Measurements from ENCODE around the gene TRIML1. TPM values are rescaled to one million over a fixed set of nuclear protein-coding genes. Genes with fewer than 3 reads are reported as not detected.

The TRIML1 gene
- total RNA-seq = not detected

GRCh38 chr4:188139141-188139540, at the start of gene TRIML1:
TRIML1 (plus strand) TSS chr4:188139441; CDS start chr4:188139559, 118 bp downstream.
- intact Hi-C loops (cut with DNase I; ENCODE audit: low total_unique reads) = no loop called here
- WGBS, 2 donors (ENCODE audit: low coverage in 1 of 2) = 95% methylated on average over 3 of the region's 3 CpGs; no CpG with 5 or more reads in 1 of the 2 donors
- no peak within 1 kb of the TSS for H3K27ac ChIP-seq

GRCh38 chr4:188092824-188093223, 46.4 kb upstream of the TRIML1 start:
- no peaks in the 10 kb centered on the region for H3K9me3 ChIP-seq
- H3K27me3 ChIP-seq = no peaks in the 10 kb centered on the region
- no peak for TF ChIP-seq POLR2AphosphoS5 (IDR thresholded peaks at IDR 0.05)
- TF ChIP-seq EP300 (IDR thresholded peaks at IDR 0.05; ENCODE audit: low read depth) = no peak
- in situ Hi-C loops (cut with MboI; ENCODE audit: low pct_ligation_motif_present in 1 of 4, low pct_unique_long_range_greater_than_20kb in 1 of 4, low sequenced_read_pairs in 3 of 4) (no loop called here), intact Hi-C loops (cut with DNase I; ENCODE audit: low total_unique reads) (no loop called here)
- DNase-seq = no peak
- no peak overlapping the region for H3K27ac ChIP-seq
- no peaks in the 10 kb centered on the region for H3K36me3 ChIP-seq
- WGBS, 2 donors (ENCODE audit: low coverage in 1 of 2) = 88 to 89% methylated on average over 3 of the region's 3 CpGs
- no peak overlapping the region for H3K4me3 ChIP-seq
- H3K4me1 ChIP-seq = no peaks in the 10 kb centered on the region

More at GRCh38 chr4:188139141-188139540, at the start of gene TRIML1:
- Histone ChIP-seq H3K9me3 (no peaks in the 10 kb centered on the region), H3K27me3 (no peaks in the 10 kb centered on the region), H3K4me1 (no peaks in the 10 kb centered on the region), H3K4me3 (no peak within 1 kb of the TSS), H3K36me3 (no peaks in the 10 kb centered on the region)
- TF ChIP-seq, protein P1, sequence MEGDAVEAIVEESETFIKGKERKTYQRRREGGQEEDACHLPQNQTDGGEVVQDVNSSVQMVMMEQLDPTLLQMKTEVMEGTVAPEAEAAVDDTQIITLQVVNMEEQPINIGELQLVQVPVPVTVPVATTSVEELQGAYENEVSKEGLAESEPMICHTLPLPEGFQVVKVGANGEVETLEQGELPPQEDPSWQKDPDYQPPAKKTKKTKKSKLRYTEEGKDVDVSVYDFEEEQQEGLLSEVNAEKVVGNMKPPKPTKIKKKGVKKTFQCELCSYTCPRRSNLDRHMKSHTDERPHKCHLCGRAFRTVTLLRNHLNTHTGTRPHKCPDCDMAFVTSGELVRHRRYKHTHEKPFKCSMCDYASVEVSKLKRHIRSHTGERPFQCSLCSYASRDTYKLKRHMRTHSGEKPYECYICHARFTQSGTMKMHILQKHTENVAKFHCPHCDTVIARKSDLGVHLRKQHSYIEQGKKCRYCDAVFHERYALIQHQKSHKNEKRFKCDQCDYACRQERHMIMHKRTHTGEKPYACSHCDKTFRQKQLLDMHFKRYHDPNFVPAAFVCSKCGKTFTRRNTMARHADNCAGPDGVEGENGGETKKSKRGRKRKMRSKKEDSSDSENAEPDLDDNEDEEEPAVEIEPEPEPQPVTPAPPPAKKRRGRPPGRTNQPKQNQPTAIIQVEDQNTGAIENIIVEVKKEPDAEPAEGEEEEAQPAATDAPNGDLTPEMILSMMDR (IDR thresholded peaks at IDR 0.05) = no peak
- TF ChIP-seq POLR2A (IDR thresholded peaks at IDR 0.05) (no peak), POLR2AphosphoS5 (IDR thresholded peaks at IDR 0.05) (no peak), EP300 (IDR thresholded peaks at IDR 0.05; ENCODE audit: low read depth) (no peak)
- in situ Hi-C loops (cut with MboI; ENCODE audit: low pct_ligation_motif_present in 1 of 4, low pct_unique_long_range_greater_than_20kb in 1 of 4, low sequenced_read_pairs in 3 of 4) = no loop called here
- no peak for DNase-seq

DNA sequence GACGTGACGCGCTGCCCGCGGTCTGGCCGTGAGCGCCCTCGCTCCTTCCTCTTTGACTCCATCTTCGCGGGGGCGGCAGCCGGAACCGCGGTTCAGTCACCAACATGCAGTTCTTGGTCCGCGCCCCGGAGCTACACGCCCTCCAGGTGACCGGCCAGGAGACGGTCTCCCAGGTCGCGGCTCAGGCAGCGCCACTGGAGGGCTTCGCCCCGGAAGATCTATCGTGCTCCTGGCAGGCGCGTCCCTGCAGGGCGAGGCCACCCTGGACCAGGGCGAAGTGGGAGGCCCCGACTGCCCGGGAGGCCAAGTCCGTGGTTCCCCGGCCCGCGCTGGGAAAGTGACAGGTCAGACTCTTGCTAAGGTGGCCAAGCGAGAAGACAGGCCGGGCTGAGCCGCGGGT, 32.8 kb upstream of the TRIML1 start:
- H3K9me3 ChIP-seq = no peaks in the 10 kb centered on the region
- no peak for TF ChIP-seq POLR2AphosphoS5 (IDR thresholded peaks at IDR 0.05)
- TF ChIP-seq, protein P1 (IDR thresholded peaks at IDR 0.05) = no peak
- no peak for TF ChIP-seq EP300 (IDR thresholded peaks at IDR 0.05; ENCODE audit: low read depth)
- TF ChIP-seq POLR2A (IDR thresholded peaks at IDR 0.05) = no peak
- no peak overlapping the region for H3K4me3 ChIP-seq
- no peak for DNase-seq
- intact Hi-C loops (cut with DNase I; ENCODE audit: low total_unique reads) = no loop called here
- no peaks in the 10 kb centered on the region for H3K36me3 ChIP-seq
- no peaks in the 10 kb centered on the region for H3K27me3 ChIP-seq
- in situ Hi-C loops (cut with MboI; ENCODE audit: low pct_ligation_motif_present in 1 of 4, low pct_unique_long_range_greater_than_20kb in 1 of 4, low sequenced_read_pairs in 3 of 4) = no loop called here
- no peak overlapping the region for H3K27ac ChIP-seq
- WGBS, 2 donors (ENCODE audit: low coverage in 1 of 2) = 92 to 96% methylated on average over 2 to 40 of the region's 40 CpGs
- no peaks in the 10 kb centered on the region for H3K4me1 ChIP-seq

DNA sequence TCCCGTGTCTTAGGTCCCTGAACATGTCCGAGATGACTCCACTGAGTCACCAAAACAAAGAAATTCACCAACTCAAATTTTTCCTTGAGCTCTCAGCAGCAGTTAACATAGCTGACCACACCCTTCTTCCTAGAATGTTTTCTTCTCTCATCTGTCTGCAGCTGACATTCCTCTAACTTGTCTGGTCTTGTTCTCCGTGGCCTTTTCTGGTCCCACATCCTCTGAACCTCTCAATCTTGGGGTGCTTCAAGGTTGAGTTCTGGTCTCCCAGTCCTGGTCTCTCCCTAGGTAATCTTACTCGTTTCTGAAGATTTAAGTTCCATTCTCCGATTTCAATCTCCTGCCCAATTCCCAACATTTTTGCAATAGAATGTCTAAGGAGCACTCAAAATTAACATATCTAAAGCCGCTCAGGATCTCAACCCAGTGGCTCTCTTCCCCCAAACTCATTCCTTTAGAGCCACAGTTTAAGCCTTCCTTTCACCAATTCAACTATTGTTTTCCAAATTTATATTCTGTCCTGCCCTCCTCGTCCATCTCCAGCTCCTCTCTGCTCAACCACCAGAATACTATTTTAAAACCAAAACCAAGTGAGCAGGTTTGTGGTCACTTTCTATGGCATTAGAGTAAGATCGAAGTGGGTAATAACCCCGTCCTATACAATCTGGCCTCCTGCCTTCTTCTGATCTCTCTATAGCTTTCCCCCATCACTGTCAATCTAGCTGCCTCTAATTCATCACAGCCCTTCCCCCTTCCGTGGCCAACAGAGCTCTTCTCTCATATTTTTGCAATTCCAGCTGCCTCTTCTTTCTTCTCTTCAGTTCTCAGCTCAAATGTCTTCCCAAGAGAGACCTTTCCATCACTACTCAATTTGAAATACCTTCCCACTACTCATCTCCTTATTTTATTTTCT, 31.1 kb upstream of the TRIML1 start:
- in situ Hi-C loops (cut with MboI; ENCODE audit: low pct_ligation_motif_present in 1 of 4, low pct_unique_long_range_greater_than_20kb in 1 of 4, low sequenced_read_pairs in 3 of 4) (no loop called here), intact Hi-C loops (cut with DNase I; ENCODE audit: low total_unique reads) (no loop called here)
- TF ChIP-seq, protein P1 (IDR thresholded peaks at IDR 0.05) = no peak
- no peak for TF ChIP-seq EP300 (IDR thresholded peaks at IDR 0.05; ENCODE audit: low read depth)
- TF ChIP-seq POLR2AphosphoS5 (IDR thresholded peaks at IDR 0.05) = no peak
- TF ChIP-seq POLR2A (IDR thresholded peaks at IDR 0.05) = no peak
- H3K27ac ChIP-seq = no peak overlapping the region
- 58 to 59% methylated on average over 6 to 10 of the region's 10 CpGs for WGBS, 2 donors (ENCODE audit: low coverage in 1 of 2)
- no peak for DNase-seq
- no peaks in the 10 kb centered on the region for H3K36me3 ChIP-seq
- H3K27me3 ChIP-seq = no peaks in the 10 kb centered on the region
- H3K4me3 ChIP-seq = no peak overlapping the region
- H3K4me1 ChIP-seq = no peaks in the 10 kb centered on the region
- no peaks in the 10 kb centered on the region for H3K9me3 ChIP-seq
